Limb (tissue), 2 donors: Measurements from ENCODE around the gene LMNTD1.
"Not testable (repeated sequence)": the region's sequence is repeated elsewhere in the genome, so short reads cannot be mapped to it uniquely, and the experiment has no call there.

Source experiments
- DNase-seq, 2 donors: peaks; one replicate each; pipeline ENCODE4 v3.0.0-alpha.2; 2016; ENCODE audit errors: extremely low spot score in 2 of 2

LMNTD1 gene

GRCh38 chr12:25553098-25553497 lies at the start of gene LMNTD1:
Gene LMNTD1 (minus strand): TSS chr12:25553283. CDS start chr12:25552959, 324 bp downstream.
- DNase-seq: peak; percentile 29 to 77

- no peak for DNase-seq
These were observed 45.9 kb upstream of the LMNTD1 start for GRCh38 chr12:25598956-25599355.

GRCh38 chr12:25595496-25595895 lies 42.4 kb upstream of the LMNTD1 start:
- not testable (repeated sequence) for DNase-seq

- DNase-seq: no peak
These were observed 41.3 kb upstream of the LMNTD1 start for GRCh38 chr12:25594376-25594775.

GRCh38 chr12:25592725-25593495 lies 39.8 kb upstream of the LMNTD1 start:
- no peak for DNase-seq

GRCh38 chr12:25591144-25591543 lies 38.1 kb upstream of the LMNTD1 start:
- DNase-seq: no peak

GRCh38 chr12:25590011-25590721 lies 37.1 kb upstream of the LMNTD1 start:
- DNase-seq: no peak

- no peak for DNase-seq
These were observed 34.3 kb upstream of the LMNTD1 start for GRCh38 chr12:25587346-25587745.

GRCh38 chr12:25585662-25586061 lies 32.6 kb upstream of the LMNTD1 start:
- DNase-seq: no peak

- peak in 1 of 2 donors; percentile 71 for DNase-seq
These were observed 32.0 kb upstream of the LMNTD1 start for GRCh38 chr12:25585021-25585523.

- peak in 1 of 2 donors; percentile 43 for DNase-seq
These were observed 31.5 kb upstream of the LMNTD1 start for GRCh38 chr12:25584596-25584995.

GRCh38 chr12:25583545-25583944 lies 30.5 kb upstream of the LMNTD1 start:
- peak in 1 of 2 donors; percentile 15 for DNase-seq

- DNase-seq: no peak
These were observed 28.0 kb upstream of the LMNTD1 start for GRCh38 chr12:25581067-25581466.

GRCh38 chr12:25578411-25579143 lies 25.5 kb upstream of the LMNTD1 start:
- DNase-seq: no peak

GRCh38 chr12:25574761-25575160 lies 21.7 kb upstream of the LMNTD1 start:
- DNase-seq: no peak

GRCh38 chr12:25573346-25573745 lies 20.3 kb upstream of the LMNTD1 start:
- DNase-seq: no peak

GRCh38 chr12:25570418-25570817 lies 17.3 kb upstream of the LMNTD1 start:
- DNase-seq: no peak

GRCh38 chr12:25566202-25566949 lies 13.3 kb upstream of the LMNTD1 start:
- DNase-seq: no peak

GRCh38 chr12:25558586-25558985 lies 5.5 kb upstream of the LMNTD1 start:
- no peak for DNase-seq

GRCh38 chr12:25557830-25558436 lies 4.8 kb upstream of the LMNTD1 start:
- peak in 1 of 2 donors; percentile 40 for DNase-seq

- DNase-seq: no peak
These were observed 3.1 kb upstream of the LMNTD1 start for GRCh38 chr12:25556153-25556552.
